Measurements from ENCODE around the gene WWOX.

GRCh38 chr16:78480588-78480987 lies 381.1 kb downstream of the WWOX start:
- TF ChIP-seq RXRA (CRISPR knock-in tag; IDR thresholded peaks at IDR 0.05) = no peak; the same call in 1 of the 2 replicates
- TF ChIP-seq CTCF (CRISPR knock-in tag; IDR thresholded peaks at IDR 0.05) = no peak
- no peak for TF ChIP-seq BRD4 (CRISPR knock-in tag; IDR thresholded peaks at IDR 0.05)
- no peak for TF ChIP-seq BRCA1 (CRISPR knock-in tag; IDR thresholded peaks at IDR 0.05)
- no peak for TF ChIP-seq JUNB (CRISPR knock-in tag; IDR thresholded peaks at IDR 0.05; ENCODE audit: borderline replicate concordance)
- no peak for TF ChIP-seq PREB (CRISPR knock-in tag; IDR thresholded peaks at IDR 0.05)
- TF ChIP-seq EZH2 (conservative IDR thresholded peaks at IDR 0.05; ENCODE audit: low read depth, low read length) = no peak
- no peak for TF ChIP-seq JUND (CRISPR knock-in tag; IDR thresholded peaks at IDR 0.05)
- TF ChIP-seq ZNF792 (CRISPR knock-in tag; IDR thresholded peaks at IDR 0.05) = no peak
- TF ChIP-seq RFX5 (IDR thresholded peaks at IDR 0.05; ENCODE audit: low read depth, low read length) = no peak
